ENCODE data around the gene ODAD2. TPM values are rescaled to one million over a fixed set of nuclear protein-coding genes. Genes with fewer than 3 reads are reported as not detected.

ODAD2 gene
- total RNA-seq, 1 donor from 2014 or later: not detected

- TF ChIP-seq CTCF (IDR thresholded peaks at IDR 0.05; ENCODE audit: partially characterized antibody, unreplicated experiment): no peak
- DNase-seq: no peak
- Mint-ChIP-seq H3K27me3 (ENCODE audit: unreplicated experiment) (peaks cover 2% of the 10 kb centered on the region), H3K4me3 (ENCODE audit: unreplicated experiment) (no peak overlapping the region), H3K36me3 (ENCODE audit: unreplicated experiment) (no peaks in the 10 kb centered on the region), H3K4me1 (ENCODE audit: low read depth, unreplicated experiment) (no peaks in the 10 kb centered on the region), H3K9me3 (ENCODE audit: unreplicated experiment) (no peaks in the 10 kb centered on the region), H3K27ac (ENCODE audit: unreplicated experiment) (no peak overlapping the region)
Observed at GRCh38 chr10:27805180-27805579, 193.7 kb downstream of the ODAD2 start.

GRCh38 chr10:27804136-27804535, 194.7 kb downstream of the ODAD2 start:
- DNase-seq: no peak
- peaks cover 2% of the 10 kb centered on the region for H3K27me3 Mint-ChIP-seq (ENCODE audit: unreplicated experiment)
- no peak overlapping the region for H3K27ac Mint-ChIP-seq (ENCODE audit: unreplicated experiment)
- no peaks in the 10 kb centered on the region for H3K9me3 Mint-ChIP-seq (ENCODE audit: unreplicated experiment)
- no peaks in the 10 kb centered on the region for H3K4me1 Mint-ChIP-seq (ENCODE audit: low read depth, unreplicated experiment)
- no peak overlapping the region for H3K4me3 Mint-ChIP-seq (ENCODE audit: unreplicated experiment)
- no peak for TF ChIP-seq CTCF (IDR thresholded peaks at IDR 0.05; ENCODE audit: partially characterized antibody, unreplicated experiment)
- no peaks in the 10 kb centered on the region for H3K36me3 Mint-ChIP-seq (ENCODE audit: unreplicated experiment)

- Mint-ChIP-seq H3K4me3 (ENCODE audit: unreplicated experiment) (no peak overlapping the region), H3K27me3 (ENCODE audit: unreplicated experiment) (no peaks in the 10 kb centered on the region), H3K4me1 (ENCODE audit: low read depth, unreplicated experiment) (no peaks in the 10 kb centered on the region), H3K9me3 (ENCODE audit: unreplicated experiment) (no peaks in the 10 kb centered on the region), H3K36me3 (ENCODE audit: unreplicated experiment) (no peaks in the 10 kb centered on the region), H3K27ac (ENCODE audit: unreplicated experiment) (no peak overlapping the region)
- TF ChIP-seq CTCF (IDR thresholded peaks at IDR 0.05; ENCODE audit: partially characterized antibody, unreplicated experiment): no peak
- DNase-seq: no peak
Observed at GRCh38 chr10:27801171-27801785, 197.6 kb downstream of the ODAD2 start.

- DNase-seq: no peak
- Mint-ChIP-seq H3K4me1 (ENCODE audit: low read depth, unreplicated experiment) (no peaks in the 10 kb centered on the region), H3K27ac (ENCODE audit: unreplicated experiment) (no peak overlapping the region), H3K9me3 (ENCODE audit: unreplicated experiment) (no peaks in the 10 kb centered on the region), H3K27me3 (ENCODE audit: unreplicated experiment) (no peaks in the 10 kb centered on the region), H3K36me3 (ENCODE audit: unreplicated experiment) (no peaks in the 10 kb centered on the region), H3K4me3 (ENCODE audit: unreplicated experiment) (no peak overlapping the region)
- TF ChIP-seq CTCF (IDR thresholded peaks at IDR 0.05; ENCODE audit: partially characterized antibody, unreplicated experiment): no peak
Observed at GRCh38 chr10:27799046-27799445, 199.8 kb downstream of the ODAD2 start.

GRCh38 chr10:27794157-27794556, 204.7 kb downstream of the ODAD2 start:
- no peaks in the 10 kb centered on the region for H3K36me3 Mint-ChIP-seq (ENCODE audit: unreplicated experiment)
- DNase-seq: no peak
- no peak overlapping the region for H3K27ac Mint-ChIP-seq (ENCODE audit: unreplicated experiment)
- no peaks in the 10 kb centered on the region for H3K4me1 Mint-ChIP-seq (ENCODE audit: low read depth, unreplicated experiment)
- H3K4me3 Mint-ChIP-seq (ENCODE audit: unreplicated experiment): no peak overlapping the region
- no peak for TF ChIP-seq CTCF (IDR thresholded peaks at IDR 0.05; ENCODE audit: partially characterized antibody, unreplicated experiment)
- peaks cover 2% of the 10 kb centered on the region for H3K27me3 Mint-ChIP-seq (ENCODE audit: unreplicated experiment)
- no peaks in the 10 kb centered on the region for H3K9me3 Mint-ChIP-seq (ENCODE audit: unreplicated experiment)
